Esophagus muscularis mucosa (tissue), 4 donors: ENCODE data around the gene THTPA.
A peak's percentile ranks its signal among the peaks of the same experiment; 100 is the strongest.

Source experiments
- EP300 ChIP-seq: sonication (generic); formaldehyde crosslinking; IDR thresholded peaks from one replicate; pipeline ENCODE4 v1.6.1; 2017; ENCODE audit warnings: antibody characterized with exemption
- POLR2A ChIP-seq: fragments of 450-650 bp; IDR thresholded peaks from one replicate; pipeline ENCODE4 v1.6.1; 2017; ENCODE audit warnings: antibody characterized with exemption, moderate library complexity, mild to moderate bottlenecking, low read depth
- POLR2AphosphoS5 ChIP-seq, 2 donors: sonication (generic); formaldehyde crosslinking; IDR thresholded peaks; one replicate each; pipeline ENCODE4 v1.6.1; 2017; ENCODE audit warnings: antibody characterized with exemption in 2 of 2
- TF ChIP-seq, protein P1 (sequence below), 3 experiments: fragments of 200-600 bp in 2 of 3; fragments of 450-650 bp in 1 of 3; sonication (generic) in 2 of 3; IDR thresholded peaks; one replicate each; pipeline ENCODE4 v1.5.1; 2017 to 2019; ENCODE audit warnings: antibody characterized with exemption in 3 of 3, mild to moderate bottlenecking in 2 of 3, moderate library complexity in 1 of 3

DNA sequence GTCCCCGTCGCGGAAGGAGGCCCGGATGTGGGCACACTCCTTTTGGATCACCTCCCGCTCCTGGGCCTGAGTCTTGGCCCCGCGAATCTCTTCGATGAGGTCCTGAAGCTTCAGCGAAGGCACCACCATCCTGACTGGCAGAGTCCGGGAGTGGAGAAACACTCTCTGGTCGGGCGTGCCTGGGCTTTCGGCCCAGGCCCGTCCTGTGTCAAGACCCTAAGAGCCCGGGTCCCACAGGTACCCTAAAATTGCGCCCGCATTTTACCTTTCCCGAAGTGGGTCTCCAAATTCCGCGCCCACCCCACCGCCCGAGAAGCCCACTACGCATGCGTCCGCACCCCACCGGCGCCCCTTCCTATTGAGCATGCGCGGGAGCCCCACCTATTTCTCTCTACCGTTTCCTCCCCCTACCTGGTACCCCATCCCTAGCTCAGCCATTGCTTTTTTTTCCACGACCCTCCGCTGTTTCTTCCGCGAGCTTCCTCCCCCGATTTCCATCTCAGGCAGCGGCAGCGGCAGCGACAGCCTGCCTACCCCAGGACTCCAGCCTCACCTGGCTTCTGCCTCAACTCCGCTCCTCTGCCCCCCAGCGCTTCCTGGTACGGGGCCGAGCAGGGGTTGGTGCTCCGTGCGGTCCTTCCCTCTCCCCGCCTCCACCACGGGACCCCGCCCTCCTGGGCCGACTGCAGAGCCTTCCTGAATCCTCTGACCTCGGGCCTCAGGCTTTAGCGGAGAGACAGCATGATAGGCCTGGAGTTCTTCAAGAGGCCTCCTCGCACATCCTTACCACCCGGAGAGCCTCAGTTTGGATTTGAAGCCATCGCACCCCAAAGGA is 11.3 kb downstream of the THTPA start, which contains the start of gene AP1G2:
- TF ChIP-seq EP300 = no peak
- TF ChIP-seq, protein P1, sequence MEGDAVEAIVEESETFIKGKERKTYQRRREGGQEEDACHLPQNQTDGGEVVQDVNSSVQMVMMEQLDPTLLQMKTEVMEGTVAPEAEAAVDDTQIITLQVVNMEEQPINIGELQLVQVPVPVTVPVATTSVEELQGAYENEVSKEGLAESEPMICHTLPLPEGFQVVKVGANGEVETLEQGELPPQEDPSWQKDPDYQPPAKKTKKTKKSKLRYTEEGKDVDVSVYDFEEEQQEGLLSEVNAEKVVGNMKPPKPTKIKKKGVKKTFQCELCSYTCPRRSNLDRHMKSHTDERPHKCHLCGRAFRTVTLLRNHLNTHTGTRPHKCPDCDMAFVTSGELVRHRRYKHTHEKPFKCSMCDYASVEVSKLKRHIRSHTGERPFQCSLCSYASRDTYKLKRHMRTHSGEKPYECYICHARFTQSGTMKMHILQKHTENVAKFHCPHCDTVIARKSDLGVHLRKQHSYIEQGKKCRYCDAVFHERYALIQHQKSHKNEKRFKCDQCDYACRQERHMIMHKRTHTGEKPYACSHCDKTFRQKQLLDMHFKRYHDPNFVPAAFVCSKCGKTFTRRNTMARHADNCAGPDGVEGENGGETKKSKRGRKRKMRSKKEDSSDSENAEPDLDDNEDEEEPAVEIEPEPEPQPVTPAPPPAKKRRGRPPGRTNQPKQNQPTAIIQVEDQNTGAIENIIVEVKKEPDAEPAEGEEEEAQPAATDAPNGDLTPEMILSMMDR (IDR thresholded peaks at IDR 0.05) = no peak
- TF ChIP-seq POLR2A = no peak
- peak; percentile 45 to 59 for TF ChIP-seq POLR2AphosphoS5 (IDR thresholded peaks at IDR 0.05)
